Endothelial cell (in vitro differentiated cells): ENCODE measurements around the gene TUBA1A. TPM values are rescaled to one million over a fixed set of nuclear protein-coding genes. Genes with fewer than 3 reads are reported as not detected.

Experiments
- DNase-seq: peaks from one replicate; pipeline ENCODE4 v3.0.0; 2021; ENCODE audit warnings: low spot score
- H3K27ac Mint-ChIP-seq: one replicate; pipeline ENCODE4 v1.8.0; 2021; ENCODE audit warnings: mixed read lengths, inconsistent platforms; ENCODE audit not compliant: unreplicated experiment
- H3K27me3 Mint-ChIP-seq: one replicate; pipeline ENCODE4 v1.8.0; 2021; ENCODE audit warnings: mild to moderate bottlenecking, moderate library complexity, mixed read lengths, inconsistent platforms; ENCODE audit not compliant: unreplicated experiment
- H3K36me3 Mint-ChIP-seq: one replicate; pipeline ENCODE4 v1.8.0; 2021; ENCODE audit warnings: mild to moderate bottlenecking, low read depth, mixed read lengths, inconsistent platforms; ENCODE audit not compliant: unreplicated experiment
- H3K4me1 Mint-ChIP-seq: one replicate; pipeline ENCODE4 v1.8.0; 2021; ENCODE audit warnings: mild to moderate bottlenecking, mixed read lengths, inconsistent platforms; ENCODE audit not compliant: unreplicated experiment
- H3K4me3 Mint-ChIP-seq: one replicate; pipeline ENCODE4 v1.8.0; 2021; ENCODE audit warnings: mild to moderate bottlenecking, mixed read lengths, inconsistent platforms; ENCODE audit not compliant: unreplicated experiment
- H3K9me3 Mint-ChIP-seq: one replicate; pipeline ENCODE4 v1.8.0; 2021; ENCODE audit warnings: mixed read lengths, inconsistent platforms; ENCODE audit not compliant: unreplicated experiment
- CTCF ChIP-seq: fragments of 200-600 bp; sonication (generic); IDR thresholded peaks from one replicate; pipeline ENCODE4 v1.5.0; 2021; ENCODE audit warnings: antibody characterized with exemption; ENCODE audit not compliant: unreplicated experiment
- total RNA-seq: library from RNA; stranded (reverse); fragmentation: NEBNext Ultra II Directional; extraction: Animal tissue kit (Norgen Biotek cat#: 25700); gene quantifications from one replicate; pipeline ENCODE4 v1.2.1, GENCODE V29; 2021; ENCODE audit not compliant: unreplicated experiment

TUBA1A gene
- total RNA-seq, 1 donor from 2014 or later = 924 TPM

GRCh38 chr12:49160399-49160798 is 28.5 kb downstream of the TUBA1A start:
- H3K27me3 Mint-ChIP-seq = no peaks in the 10 kb centered on the region
- H3K4me1 Mint-ChIP-seq = no peaks in the 10 kb centered on the region
- peaks cover 3% of the 10 kb centered on the region for H3K36me3 Mint-ChIP-seq
- DNase-seq = no peak
- H3K9me3 Mint-ChIP-seq = no peaks in the 10 kb centered on the region
- TF ChIP-seq CTCF = no peak
- H3K27ac Mint-ChIP-seq = no peak overlapping the region
- no peak overlapping the region for H3K4me3 Mint-ChIP-seq

GRCh38 chr12:49154221-49154620 is 34.7 kb downstream of the TUBA1A start:
- Mint-ChIP-seq H3K27ac (no peak overlapping the region), H3K4me1 (no peaks in the 10 kb centered on the region), H3K27me3 (no peaks in the 10 kb centered on the region), H3K36me3 (no peaks in the 10 kb centered on the region), H3K9me3 (no peaks in the 10 kb centered on the region), H3K4me3 (no peak overlapping the region)
- no peak for TF ChIP-seq CTCF
- no peak for DNase-seq

- no peak for DNase-seq
- no peaks in the 10 kb centered on the region for H3K27me3 Mint-ChIP-seq
- H3K9me3 Mint-ChIP-seq = no peaks in the 10 kb centered on the region
- no peak overlapping the region for H3K27ac Mint-ChIP-seq
- H3K36me3 Mint-ChIP-seq = no peaks in the 10 kb centered on the region
- no peak overlapping the region for H3K4me3 Mint-ChIP-seq
- no peaks in the 10 kb centered on the region for H3K4me1 Mint-ChIP-seq
- TF ChIP-seq CTCF = no peak
These were observed 41.5 kb downstream of the TUBA1A start for GRCh38 chr12:49147384-49147783.

GRCh38 chr12:49146406-49146805 is 42.5 kb downstream of the TUBA1A start:
- Mint-ChIP-seq H3K27ac (no peak overlapping the region), H3K9me3 (no peaks in the 10 kb centered on the region), H3K4me3 (no peak overlapping the region), H3K36me3 (no peaks in the 10 kb centered on the region), H3K4me1 (no peaks in the 10 kb centered on the region), H3K27me3 (no peaks in the 10 kb centered on the region)
- DNase-seq = no peak
- no peak for TF ChIP-seq CTCF

- no peaks in the 10 kb centered on the region for H3K27me3 Mint-ChIP-seq
- H3K36me3 Mint-ChIP-seq = no peaks in the 10 kb centered on the region
- DNase-seq = no peak
- H3K9me3 Mint-ChIP-seq = no peaks in the 10 kb centered on the region
- no peak for TF ChIP-seq CTCF
- H3K4me3 Mint-ChIP-seq = no peak overlapping the region
- no peak overlapping the region for H3K27ac Mint-ChIP-seq
- no peaks in the 10 kb centered on the region for H3K4me1 Mint-ChIP-seq
These were observed 44.5 kb downstream of the TUBA1A start for GRCh38 chr12:49144384-49144783.
